AG10803 (cell line): ENCODE data around the gene CLIC4.

Experiments used
- DNase-seq: peaks from one replicate; pipeline ENCODE4 v3.0.0; 2010; ENCODE audit warnings: low read depth
- H3K4me3 ChIP-seq: 2 replicates; pipeline ENCODE4 v1.5.1; 2011; ENCODE audit warnings: mild to moderate bottlenecking, low read length, control low read depth
- TF ChIP-seq, protein P1 (sequence below): conservative IDR thresholded peaks from 2 replicates; pipeline ENCODE4 v1.5.1; 2011; ENCODE audit warnings: mild to moderate bottlenecking, low read length, control low read depth, inconsistent platforms

CLIC4 gene

DNA sequence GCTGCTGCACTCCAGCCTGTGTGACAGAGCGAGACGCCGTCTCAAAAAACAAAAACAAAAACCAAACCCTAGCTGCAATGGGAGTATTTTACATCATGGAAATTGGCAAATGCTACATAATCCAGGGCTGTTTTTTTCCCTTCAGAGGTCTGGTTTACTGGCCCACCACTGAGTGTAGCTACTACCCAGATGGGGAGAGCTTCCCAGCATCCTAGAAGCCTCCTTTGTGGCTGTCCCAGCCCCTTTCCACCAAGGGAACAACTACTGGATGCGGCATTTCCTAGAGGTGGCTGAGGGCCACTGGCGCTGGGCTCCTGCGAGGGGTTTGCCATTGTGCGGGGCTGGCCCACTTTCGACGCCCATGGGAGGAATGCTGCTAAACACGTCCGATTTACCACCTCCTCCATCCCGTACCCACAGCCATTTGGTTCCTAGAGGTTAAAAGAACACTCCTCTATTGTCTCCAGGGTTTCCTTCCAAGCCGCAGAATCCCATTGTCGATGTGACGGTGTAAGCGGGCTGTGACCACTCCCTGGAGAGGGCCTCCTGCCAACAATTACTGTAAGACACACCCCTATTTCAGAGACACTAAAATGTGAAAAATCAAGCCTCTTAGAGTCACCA, 129.5 kb downstream of the CLIC4 start:
- no peak overlapping the region for H3K4me3 ChIP-seq
- DNase-seq: no peak
- TF ChIP-seq, protein P1, sequence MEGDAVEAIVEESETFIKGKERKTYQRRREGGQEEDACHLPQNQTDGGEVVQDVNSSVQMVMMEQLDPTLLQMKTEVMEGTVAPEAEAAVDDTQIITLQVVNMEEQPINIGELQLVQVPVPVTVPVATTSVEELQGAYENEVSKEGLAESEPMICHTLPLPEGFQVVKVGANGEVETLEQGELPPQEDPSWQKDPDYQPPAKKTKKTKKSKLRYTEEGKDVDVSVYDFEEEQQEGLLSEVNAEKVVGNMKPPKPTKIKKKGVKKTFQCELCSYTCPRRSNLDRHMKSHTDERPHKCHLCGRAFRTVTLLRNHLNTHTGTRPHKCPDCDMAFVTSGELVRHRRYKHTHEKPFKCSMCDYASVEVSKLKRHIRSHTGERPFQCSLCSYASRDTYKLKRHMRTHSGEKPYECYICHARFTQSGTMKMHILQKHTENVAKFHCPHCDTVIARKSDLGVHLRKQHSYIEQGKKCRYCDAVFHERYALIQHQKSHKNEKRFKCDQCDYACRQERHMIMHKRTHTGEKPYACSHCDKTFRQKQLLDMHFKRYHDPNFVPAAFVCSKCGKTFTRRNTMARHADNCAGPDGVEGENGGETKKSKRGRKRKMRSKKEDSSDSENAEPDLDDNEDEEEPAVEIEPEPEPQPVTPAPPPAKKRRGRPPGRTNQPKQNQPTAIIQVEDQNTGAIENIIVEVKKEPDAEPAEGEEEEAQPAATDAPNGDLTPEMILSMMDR: no peak

DNA sequence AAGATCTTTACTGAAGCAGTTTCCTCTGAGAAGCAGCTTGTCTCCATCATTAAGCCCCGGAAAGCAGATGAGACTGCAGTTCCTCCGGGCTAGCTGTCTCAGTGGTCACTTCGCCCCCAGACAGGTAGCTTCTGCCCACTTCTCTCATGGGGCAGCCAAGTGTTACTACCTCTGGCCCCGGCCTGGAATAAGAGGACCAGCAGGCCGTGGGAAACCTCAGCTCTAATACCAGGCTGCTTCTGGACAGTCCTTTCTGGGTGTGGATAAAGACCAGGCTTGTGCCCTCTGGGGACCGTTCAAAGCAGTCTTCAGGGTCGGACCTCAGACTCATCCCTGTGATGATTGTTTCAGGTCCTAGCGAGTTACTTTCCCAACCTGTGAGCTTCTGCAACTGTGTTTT, 130.0 kb downstream of the CLIC4 start:
- TF ChIP-seq, protein P1: no peak
- DNase-seq: no peak
- no peak overlapping the region for H3K4me3 ChIP-seq

GRCh38 chr1:24875991-24876506, 130.8 kb downstream of the CLIC4 start:
- TF ChIP-seq, protein P1: no peak
- no peak for DNase-seq
- H3K4me3 ChIP-seq: no peak overlapping the region

GRCh38 chr1:24878045-24878444, 132.8 kb downstream of the CLIC4 start:
- no peak overlapping the region for H3K4me3 ChIP-seq
- no peak for DNase-seq
- TF ChIP-seq, protein P1: no peak

GRCh38 chr1:24878775-24879742, 133.8 kb downstream of the CLIC4 start:
- TF ChIP-seq, protein P1: no peak
- peak; percentile 58 for DNase-seq
- H3K4me3 ChIP-seq: no peak overlapping the region

GRCh38 chr1:24881034-24881433, 135.8 kb downstream of the CLIC4 start:
- DNase-seq: no peak
- TF ChIP-seq, protein P1: no peak
- no peak overlapping the region for H3K4me3 ChIP-seq

DNA sequence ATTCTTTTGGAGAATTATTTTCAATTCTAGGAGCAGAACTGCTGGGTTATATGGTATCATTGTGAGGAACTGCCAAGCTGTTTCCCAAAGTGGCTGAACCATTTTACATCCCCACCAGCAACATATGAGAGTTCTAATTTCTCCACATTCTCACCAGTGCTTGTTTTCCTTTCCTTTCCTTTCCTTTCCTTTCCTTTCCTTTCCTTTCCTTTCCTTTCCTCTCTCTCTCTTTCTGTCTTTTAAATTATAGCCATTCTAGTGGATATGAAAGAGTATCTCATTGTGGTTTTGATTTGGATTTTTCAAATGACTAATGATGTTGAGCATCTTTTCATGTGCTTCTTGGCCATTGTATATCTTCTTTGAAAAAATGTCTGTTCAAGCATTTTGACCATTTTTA, 139.5 kb downstream of the CLIC4 start:
- TF ChIP-seq, protein P1: no peak
- no peak overlapping the region for H3K4me3 ChIP-seq
- DNase-seq: no peak
